HG03097 (cell line): ENCODE results near the gene MAP1LC3B2.

Experiments
- ATAC-seq: cut with Tn5 transposase; IDR thresholded peaks from one replicate; pipeline ENCODE4 v1.9.1; 2021; ENCODE audit not compliant: unreplicated experiment, low FRiP score

The MAP1LC3B2 gene

DNA sequence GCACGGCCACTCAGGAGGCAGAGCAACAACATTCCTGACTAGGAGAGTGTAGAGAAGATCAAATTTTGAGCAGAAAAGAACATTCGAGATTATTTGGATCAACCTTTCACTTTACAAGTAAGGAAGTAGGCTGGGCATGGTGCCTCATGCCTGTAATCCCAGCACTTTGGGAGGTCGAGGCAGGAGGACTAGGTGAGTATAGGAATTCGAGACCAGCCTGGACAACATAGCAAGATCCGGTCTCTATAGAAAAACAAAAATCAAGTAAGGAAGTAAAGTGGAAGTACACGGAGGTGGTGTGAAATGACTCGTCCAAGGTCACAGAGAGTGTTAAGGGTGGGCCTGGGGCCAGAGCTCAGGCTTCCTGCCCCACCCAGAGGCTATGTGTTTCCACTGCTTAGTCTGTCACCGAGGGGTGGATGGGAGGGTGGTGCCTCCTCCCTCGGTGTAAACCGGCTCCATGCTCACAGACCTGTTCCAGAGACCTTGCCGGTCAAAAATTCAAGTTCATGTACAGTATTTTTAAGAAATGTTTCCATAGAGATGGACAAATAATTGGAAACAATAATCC, 51.9 kb downstream of the MAP1LC3B2 start:
- no peak for ATAC-seq

DNA sequence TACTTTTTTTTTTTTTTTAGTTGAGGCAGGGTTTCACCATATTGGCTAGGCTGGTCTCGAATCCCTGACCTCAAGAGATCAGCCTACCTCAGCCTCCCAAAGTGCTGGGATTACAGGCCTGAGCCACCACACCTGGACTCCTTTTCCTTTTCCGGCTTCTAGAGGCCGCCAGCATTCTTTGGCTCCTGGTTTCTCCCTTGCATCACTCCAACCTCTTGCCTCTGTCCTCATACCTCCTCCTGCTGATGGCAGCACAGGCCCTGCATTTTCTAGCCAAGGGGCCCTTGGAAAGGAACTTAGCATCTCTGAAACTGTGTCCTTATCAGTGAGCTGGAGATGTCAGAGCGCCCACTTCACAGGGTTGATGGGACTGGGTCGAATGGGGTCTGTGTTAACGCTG, 53.3 kb downstream of the MAP1LC3B2 start:
- ATAC-seq: no peak

DNA sequence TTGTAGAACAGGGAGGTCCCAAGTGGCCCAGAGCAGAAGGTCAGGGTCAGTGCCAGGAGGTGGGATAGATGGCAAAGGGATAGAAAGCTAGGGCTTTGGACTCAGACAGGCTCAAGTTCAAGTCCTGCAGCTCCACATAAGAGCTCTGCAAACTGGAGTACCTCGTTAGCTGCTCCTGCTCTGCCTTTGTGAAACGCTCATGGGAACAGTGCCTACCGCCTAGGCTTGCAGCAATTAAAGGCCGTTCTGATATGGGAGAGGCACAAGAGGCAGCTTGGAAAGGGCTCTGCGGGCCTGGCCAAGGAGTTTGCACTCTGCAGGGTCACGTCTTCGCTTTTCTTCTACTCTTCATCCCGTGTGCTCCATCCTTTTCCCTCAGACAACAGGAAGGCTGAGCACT, 54.1 kb downstream of the MAP1LC3B2 start:
- no peak for ATAC-seq

DNA sequence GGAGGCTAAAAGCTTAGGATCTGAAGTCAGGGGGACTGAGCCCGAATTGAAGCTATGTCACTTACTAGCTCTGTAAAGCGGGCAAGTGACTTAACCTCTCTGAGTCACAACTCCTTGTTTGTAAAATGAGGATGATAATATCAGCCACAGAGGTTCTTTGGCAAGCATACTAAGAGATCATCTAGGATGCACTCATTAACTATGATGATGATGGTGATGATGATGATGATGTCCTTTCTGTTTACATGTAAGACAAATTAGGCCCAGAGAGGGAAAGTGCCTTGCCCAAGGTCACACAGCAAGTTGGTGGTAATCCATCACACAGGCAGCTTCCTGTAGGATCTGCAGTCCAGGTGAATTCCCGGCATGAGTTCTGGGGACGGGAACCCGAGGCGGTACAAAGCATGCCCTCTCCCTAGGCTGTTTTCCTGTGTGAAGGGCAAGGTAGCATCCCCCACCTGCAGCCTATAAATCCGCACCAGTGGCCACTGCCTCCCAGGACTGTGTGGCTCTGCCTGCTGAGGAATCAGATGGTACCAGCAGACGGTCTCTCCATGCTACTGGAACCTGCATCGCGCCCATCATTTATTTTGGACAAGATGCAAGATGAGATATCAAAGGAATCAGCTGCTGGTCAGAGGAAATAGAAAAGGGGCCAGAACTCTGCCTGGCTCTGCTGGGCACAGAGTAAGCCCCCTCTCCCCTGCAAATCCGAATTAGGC, 55.2 kb downstream of the MAP1LC3B2 start:
- no peak for ATAC-seq

DNA sequence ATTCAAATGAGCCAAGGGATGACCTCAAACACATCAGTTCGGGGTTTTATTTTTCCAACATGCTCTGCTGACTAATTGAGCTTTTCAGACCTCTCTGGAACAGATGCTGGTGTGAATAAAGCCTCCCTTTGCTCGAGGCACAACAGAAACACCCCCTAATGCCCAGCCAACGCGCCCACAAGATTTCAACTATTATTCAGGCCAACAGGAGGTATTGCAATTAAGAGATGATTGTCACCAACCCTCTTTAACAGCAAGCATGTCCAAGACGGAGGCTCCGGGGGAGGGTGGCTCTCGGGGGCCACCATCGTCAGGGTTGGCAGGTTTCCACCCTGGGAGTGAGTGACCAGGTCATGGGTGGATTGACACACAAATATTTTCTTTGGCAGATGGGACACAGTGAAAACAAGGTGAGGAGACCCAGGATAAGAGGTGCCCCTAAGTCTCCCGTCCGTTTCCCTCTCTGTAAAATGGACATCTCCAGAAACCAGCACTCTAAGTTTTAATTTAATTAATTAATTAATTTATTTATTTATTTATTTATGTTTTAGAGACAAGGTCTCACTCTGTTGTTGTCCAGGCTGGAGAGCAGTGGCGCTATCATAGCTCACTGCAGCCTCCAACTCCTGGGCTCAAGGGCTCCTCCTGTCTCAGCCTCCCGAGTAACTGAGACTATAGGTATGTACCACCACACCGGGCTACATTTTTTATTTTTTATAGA, 56.1 kb downstream of the MAP1LC3B2 start:
- no peak for ATAC-seq

DNA sequence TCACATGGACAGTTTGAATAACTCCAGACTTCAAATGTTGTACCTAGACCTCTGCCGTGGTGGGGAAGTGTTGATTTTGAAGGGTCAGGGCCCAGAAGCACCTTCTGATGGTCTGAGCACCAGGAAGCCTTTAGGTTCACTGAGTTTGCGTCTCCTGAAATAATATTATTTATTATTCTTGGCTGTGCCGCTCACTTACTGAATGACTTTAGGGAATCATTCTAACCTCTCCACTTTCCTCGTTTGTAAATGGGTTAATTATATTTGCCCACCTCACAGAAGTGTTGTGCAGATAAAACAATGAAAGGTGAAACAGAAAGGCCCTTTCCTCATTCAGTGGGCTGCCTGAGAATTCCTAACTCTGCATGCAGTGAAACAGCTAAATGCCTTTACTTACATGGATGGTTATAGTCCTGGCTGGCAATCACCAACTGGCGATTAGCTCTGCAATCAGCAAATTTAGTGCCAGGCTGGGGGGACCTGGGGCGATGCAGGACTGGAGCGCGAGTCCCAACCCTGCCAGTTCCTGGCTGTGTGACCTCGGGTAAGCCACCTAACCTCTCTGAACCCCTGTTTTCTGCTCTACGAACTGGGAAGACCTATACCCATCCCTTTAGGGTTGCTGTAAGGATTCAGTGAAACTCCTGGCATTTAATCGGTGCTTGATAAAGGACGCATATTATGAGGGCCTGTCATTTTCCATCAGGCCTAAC, 57.5 kb downstream of the MAP1LC3B2 start:
- no peak for ATAC-seq

DNA sequence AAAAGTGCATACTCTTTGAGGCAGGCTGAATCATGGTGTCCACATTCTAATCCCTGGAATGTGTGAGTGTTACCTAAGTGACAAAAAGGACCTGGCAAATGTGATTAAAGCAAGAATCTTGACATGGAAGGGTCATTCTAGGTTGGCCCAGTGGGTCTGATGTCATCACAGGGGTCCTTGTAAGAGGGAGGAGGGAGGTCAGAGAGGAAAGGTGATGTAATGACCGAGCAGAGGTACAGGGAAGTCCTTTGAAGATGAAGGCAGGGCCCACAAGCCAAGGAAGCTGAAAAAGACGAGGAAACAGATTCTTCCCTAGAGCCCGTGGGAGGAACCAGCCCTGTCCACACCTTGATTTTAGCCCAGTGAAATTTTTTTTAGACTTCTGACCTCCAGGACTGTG, 60.1 kb downstream of the MAP1LC3B2 start:
- no peak for ATAC-seq

DNA sequence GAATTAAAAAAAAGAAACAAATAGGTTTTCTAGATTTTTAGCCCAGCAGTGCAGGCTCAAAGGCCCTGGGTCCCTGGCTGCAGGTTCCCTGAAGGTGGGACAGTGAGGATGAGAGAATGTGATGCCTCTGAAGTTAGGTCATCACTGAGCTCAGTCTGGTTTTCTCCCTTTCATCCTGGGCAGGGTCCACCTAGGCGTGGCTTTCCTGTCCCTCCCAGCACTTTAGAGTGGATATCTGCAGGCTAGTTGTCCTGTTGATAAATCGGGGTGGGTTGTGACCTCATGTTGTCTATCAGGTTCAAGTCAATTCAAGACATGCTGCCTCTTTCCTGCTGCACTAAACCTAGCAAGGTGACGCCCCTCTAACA, 60.9 kb downstream of the MAP1LC3B2 start:
- ATAC-seq: no peak

DNA sequence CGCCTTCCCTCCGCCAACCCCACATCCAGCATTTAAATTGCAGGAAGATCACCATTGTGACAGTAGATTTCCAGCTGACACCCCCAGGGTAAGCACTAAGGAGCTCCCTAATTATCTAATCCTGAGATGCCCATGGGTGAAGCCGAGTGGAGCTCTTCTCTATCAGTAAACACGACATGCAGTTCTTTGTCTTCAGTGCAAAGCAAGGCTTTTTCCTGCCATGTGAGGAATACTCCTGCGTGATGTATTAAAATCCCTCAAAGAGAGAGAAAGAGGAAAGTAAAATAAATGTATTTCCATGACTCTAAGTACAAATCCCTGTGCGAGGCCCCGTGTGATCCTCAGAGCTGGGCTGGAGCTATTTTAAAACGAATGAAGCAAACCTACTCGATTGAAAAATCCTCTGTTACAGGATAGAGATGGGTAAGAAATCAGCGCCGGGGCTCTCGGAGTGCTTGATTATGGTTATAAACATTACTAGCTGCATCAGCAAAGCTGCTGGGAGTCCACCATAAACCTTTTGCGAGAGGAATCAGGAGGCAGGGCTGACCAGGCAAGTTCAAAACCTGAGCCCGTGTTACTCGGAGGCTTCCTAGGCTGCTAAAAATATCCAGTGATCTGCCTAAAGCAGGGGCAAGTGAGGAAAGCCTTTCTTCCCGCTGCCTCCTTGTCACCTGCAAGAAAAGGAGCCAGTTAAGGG, 61.5 kb downstream of the MAP1LC3B2 start:
- ATAC-seq: no peak

DNA sequence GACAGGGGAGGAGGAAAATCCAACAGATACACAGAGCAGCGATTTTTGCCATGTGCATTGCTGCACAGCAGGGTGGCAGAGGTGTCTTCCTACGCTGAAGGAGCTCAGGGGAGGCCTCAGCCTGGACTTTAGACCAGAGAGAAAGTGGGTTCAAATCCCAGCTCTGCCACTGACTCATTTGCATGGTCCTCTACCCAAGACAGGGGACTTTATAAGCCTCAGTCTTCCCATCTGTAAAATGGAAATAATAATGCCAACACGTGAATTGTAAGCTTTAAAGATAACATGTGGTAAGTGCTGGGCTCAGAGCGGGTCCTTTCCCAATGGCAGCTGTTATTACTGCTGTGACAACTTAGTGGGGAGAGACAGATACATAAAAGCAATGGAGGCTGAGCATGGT, 62.0 kb downstream of the MAP1LC3B2 start:
- no peak for ATAC-seq

DNA sequence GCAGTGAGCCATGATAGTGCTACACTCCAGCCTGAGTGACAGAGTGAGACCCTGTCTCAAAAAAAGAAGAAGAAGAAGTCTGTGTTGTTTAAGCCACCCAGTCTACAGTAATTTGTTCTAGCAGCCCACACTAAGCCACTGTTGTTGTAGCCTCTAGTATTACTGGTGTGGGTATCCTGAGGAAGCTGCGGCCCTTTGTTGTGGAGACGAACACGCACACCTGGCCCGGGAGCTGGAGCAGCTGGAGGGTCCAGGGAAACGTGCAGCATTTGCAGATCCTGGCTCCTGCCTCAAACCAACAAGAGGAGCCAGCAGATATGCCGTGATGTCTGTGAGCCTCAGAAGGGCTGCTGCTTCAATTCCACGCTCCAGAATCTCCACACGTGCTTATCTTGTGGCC, 65.3 kb downstream of the MAP1LC3B2 start:
- no peak for ATAC-seq

DNA sequence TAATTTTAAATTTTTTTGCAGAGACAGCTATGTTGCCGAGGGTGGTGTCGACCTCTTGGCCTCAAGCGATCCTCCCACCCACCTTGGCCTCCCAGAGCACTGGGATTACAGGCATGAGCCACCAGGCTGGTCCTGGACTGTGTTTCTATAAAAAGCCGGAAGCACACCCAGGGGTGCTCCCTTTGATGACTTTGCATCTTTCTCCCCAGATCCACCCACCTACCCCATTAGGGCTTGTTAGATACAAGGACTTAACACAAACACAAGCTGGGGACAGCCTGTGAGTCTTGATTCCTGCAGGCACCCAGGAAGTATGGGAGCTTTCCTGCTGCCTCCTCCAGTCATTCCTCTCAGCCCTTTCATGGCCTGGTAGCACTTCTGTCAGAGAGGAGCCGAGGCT, 67.0 kb downstream of the MAP1LC3B2 start:
- no peak for ATAC-seq
